Activated gamma-delta T cell (primary cell): Measurements from ENCODE around the gene IL1RAPL2.
"Not testable (repeated sequence)": the region's sequence is repeated elsewhere in the genome, so short reads cannot be mapped to it uniquely, and the experiment has no call there.

Source experiments
- DNase-seq: peaks from one replicate; lab custom pipeline; 2025; lab: John Stamatoyannopoulos, UW

IL1RAPL2 gene

DNA sequence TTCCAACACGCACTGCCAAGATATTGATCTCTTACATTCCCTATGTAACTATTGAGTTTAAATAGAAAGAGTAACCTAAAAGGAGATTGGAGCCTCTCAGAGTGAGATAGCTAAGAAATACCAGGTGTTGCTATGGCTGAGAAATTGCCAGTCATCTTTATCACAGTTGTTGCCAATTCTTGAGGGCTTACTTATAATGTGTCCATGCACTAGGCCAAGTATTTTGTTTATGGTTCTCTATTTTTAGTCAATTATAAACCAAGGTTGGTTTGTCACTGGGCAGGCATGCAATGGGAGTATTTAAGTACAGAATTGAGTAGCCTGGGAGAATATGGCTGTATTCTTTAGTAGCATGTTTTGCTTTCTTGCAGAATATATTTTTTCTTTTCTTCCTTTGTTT, 452.9 kb downstream of the IL1RAPL2 start:
- no peak for DNase-seq

DNA sequence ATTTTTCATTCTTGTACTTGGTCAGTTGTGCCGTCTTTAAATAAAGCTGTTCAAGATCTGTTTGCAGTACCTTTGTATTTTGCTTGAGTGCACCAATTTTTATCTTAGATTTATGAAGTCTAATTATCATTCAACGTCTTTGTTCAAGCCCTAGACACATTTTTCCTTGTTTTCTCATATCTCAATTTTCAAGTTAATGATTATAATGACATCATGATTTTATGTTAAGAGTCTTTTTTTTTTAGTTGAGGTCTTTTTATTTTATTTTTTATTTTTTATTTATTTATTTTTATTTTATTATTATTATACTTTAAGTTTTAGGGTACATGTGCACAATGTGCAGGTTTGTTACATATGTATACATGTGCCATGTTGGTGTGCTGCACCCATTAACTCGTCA, 463.0 kb downstream of the IL1RAPL2 start:
- DNase-seq, result not testable (repeated sequence)

DNA sequence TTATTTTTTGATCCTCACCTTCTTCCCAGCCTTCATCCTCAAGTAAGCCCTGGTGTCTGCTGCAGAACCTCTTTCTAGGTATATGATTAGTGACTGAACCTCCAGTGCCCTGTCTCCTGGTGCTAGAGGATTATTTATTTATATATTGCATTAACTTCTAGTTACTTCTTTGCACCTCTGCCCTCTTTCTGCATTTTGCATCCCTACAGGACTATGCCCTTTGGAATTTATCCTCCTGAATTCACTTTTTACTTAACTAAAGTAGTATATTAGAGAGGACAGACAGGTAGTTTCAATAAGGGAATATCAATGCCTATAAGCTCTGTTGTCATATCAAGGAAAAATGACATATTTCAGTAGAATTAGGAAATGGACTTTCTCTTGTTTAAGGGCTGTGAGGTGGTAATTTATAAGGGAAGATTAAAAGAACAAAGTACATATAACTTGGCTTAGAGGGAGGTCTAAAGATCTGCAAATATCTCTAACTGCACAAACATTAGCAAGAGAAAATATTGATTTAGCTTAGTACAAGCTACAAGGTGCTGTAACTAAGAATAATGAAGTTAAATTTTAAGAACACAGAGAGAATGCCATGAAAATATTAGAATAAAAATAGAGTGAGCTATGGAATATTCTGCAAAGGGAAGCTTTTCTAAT, 472.8 kb downstream of the IL1RAPL2 start:
- no peak for DNase-seq

DNA sequence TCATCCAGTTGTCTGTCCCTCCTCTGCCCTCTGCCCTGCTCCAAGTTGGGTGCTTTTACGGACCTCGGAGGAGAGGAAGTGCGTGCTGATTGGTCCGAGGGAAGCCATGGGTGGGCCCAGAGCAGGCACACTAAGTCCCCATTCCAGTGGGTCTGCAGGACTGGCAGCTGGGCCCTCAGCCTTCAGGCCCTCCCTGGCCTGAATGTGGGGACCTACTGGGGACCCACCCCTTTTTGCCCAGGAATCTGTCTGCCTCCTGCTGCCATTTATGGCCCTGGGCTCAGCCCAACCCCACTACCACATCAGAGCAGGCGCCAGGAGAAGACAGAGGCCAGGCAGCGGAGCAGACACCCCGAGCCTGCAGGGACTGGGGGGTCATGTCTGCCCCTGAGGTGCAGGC, 484.9 kb downstream of the IL1RAPL2 start:
- no peak for DNase-seq

DNA sequence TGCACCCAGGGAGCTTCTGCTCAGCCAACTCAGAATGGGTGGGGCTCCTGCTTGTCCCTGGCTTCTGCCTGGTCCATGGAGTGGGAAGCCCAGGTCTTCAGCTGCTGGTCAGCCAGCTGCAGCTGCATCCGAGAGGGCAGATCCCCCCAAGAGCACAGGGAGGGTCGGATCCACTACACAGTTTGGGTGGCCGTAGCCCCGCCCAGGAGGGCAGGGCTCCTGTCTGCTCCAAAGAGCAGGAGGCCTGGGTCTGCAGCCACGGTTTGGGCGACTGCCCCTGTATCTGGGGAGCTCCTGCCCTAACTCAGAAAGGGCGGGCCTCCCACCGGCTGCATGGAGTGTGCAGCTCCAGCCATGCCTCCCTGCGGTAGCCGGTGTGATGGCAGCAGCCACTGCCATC, 485.4 kb downstream of the IL1RAPL2 start:
- no peak for DNase-seq

DNA sequence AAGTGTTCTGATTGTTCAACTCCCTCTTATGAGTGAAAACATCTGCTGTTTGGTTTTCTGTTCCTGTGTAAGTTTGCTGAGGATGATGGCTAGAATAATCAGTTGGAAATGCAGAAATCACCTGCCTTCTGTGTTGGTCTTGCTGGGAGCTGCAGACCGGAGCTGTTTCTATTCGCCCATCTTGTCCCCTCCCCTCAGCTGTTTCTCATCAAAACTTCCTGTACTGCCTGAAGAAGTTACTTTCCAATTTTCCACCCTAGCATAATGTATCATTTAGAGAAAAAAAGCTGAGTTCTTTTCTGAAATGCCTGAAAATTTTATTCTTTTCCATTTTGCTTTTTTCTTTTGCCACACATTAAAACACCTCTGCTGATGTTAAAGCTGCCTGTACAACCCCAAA, 486.9 kb downstream of the IL1RAPL2 start:
- no peak for DNase-seq

DNA sequence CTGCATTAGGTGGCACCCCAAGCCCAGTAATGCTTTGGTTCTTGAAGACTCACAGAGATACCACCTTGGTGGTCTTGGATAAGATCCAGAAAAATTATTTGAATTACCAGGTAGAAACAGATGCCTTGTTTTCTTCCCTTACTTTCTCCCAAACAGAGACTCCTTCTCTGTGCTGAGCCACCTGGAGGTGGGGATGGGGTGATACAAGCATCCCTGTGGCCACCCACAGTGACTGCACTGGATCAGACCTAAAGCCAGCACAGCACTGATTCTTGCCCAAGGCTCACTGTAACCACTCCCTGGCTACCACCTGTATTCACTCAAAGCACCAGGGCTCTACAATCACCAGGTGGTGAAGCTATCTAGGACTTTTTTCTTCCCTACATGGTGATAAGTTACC, 497.7 kb downstream of the IL1RAPL2 start:
- no peak for DNase-seq

DNA sequence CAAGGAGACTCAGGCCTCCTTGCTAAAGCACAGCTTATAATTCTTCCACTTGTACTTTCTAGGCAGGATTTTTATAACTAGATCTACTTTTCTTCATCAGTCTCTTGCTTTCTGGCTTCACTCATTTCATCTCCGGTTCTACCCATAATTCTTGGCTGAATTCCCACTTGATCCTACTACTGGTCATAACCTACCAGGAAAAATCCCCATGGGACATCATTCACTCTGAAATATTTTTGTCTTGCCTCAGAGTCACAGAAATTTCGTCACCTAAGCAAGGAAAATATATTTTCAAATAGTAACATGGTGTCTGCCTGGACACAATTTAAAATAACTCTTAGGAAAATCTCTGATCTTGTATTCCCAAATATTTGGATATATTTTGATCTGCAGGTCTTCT, 532.2 kb downstream of the IL1RAPL2 start:
- DNase-seq, result no peak

DNA sequence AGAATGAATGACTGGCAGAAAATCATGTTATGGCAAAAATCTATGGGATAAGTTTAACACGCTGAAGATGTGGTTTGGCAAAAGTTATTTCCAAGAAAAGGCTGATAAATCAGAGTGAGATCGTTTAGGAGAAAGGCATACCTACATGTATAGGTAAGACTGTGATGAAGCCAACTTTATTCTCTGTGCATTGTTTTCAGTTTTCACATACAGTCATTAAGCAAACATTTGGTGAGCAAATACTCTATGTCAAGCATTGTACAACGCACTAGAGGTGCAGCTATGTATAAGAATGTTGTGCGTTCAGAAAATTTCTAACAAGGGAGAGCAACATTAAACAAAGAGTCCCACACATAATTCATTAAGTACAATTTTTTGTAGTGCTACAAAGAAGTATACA, 532.8 kb downstream of the IL1RAPL2 start:
- DNase-seq, result no peak

DNA sequence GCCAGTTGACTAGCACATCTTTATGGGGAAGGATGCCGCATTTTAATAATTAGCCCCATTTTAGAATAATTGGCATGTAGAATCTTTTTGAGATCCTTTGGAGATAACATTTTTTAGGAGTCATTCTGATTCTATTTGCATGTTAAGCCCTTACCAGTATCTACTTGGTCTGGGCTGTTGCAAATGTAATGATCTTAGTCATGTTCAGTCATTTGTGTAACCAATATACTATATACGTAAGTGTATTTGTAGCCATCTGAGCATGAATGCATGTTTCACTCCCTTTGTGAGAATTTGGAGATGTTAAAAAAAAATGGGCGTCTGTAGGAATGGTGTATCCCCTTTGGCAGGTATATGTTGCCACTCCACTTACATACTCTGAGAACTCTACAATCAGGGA, 535.4 kb downstream of the IL1RAPL2 start:
- no peak for DNase-seq

DNA sequence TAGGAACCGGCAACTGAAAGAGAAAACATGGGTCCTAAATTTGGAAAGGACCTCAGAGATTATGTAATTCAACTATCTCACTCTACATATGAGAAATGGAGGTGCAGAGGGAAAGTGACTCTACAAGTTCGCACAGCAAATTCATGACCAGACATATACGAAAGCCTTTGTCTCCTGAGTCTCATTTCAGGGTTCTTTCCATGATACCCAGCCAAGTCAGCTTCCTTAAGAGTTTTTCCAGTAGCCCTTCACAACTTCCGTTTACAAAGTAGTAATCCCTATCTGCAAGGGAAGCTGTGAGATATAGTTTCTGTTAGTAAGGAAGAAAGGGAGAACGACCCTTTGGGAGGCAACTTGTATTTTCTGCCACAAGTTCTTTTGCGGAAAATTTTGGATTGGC, 543.9 kb downstream of the IL1RAPL2 start:
- DNase-seq, result no peak

DNA sequence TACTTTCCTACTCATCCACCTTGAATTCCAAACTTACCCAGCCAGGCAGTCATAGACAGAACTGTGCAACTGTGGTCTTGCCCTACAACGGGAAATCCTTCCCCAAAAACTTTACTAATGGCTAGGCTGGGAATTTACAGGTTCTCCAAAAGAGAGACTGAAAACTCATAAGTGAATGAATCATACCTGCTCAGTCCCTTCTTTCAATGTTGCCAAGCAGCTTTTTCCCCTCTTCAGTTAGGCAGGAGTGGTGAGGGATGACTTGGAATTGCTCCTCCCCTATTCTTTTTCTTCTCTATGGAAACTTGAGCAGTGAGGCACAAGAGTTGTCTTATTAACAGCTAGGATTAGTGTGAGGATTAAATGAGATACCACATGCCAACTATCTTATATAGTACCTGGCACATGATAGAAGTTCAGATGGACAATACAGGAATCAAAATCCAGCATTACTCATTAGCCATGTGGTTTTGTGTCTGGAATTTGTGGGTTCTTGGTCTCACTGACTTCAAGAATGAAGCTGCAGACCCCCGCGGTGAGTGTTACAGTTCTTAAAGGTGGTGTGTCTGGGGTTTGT, 548.6 kb downstream of the IL1RAPL2 start:
- no peak for DNase-seq

DNA sequence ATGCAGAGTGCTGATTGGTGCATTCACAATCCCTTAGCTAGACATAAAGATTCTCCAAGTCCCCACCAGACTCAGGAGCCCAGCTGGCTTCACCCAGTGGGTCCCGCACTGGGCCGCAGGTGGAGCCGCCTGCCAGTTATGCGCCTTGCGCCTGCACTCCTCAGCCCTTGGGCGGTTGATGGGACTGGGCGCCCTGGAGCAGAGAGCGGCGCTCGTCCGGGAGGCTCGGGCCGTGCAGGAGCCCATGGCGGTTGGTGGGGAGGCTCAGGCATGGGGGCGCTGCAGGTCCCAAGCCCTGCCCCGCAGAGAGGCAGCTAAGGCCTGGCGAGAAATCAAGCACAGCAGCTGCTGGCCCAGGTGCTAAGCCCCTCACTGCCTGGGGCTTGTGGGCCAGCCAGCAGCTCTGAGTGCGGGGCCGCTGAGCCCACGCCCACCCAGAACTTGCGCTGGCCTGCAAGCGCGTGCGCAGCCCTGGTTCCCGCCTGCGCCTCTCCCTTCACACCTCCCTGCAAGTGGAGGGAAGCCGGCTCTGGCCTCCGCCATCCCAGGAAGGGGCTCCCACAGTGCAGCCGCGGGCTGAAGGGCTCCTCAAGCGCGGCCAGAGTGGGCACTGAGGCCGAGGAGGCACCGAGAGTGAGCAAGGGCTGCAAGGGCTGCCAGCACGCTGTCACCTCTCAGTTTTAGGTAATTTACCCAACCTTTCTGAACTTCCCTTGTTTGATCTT, 549.8 kb downstream of the IL1RAPL2 start:
- peak; percentile 7 for DNase-seq

DNA sequence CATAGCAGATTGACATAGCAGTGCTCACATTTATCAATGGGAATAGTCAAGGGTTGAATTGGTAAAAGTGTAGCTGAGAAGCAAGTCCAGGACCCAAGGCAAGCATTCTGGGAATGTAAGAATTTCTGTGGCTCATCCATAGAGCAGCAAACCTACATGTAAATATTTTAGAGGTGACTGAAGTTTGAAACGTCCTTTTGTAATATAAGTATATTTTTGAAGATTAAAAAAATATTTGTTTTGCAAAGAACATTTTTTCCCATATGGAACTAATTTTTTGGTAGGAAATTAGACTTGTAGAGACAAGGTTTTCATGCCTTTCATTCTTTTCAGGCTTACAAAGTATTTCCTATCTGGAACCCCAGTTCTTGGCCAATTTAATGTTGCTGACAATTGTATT, 550.5 kb downstream of the IL1RAPL2 start:
- no peak for DNase-seq

DNA sequence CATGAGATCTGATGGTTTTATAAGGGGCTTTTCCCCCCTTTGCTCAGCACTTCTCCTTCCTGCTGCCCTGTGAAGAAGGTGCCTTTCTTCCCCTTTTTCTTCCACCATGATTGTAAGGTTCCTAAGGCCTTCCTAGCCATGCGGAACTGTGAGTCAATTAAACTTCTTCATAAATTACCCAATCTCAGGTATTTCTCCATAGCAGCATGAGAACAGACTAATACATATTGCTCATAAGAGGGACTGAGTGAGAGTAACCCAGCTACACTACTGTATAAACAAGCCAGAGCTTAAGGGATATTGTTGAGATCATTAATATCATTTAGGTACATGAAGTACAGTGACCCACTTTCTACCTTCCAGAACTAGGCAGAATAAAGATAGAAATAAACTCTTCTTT, 551.6 kb downstream of the IL1RAPL2 start:
- DNase-seq, result no peak

DNA sequence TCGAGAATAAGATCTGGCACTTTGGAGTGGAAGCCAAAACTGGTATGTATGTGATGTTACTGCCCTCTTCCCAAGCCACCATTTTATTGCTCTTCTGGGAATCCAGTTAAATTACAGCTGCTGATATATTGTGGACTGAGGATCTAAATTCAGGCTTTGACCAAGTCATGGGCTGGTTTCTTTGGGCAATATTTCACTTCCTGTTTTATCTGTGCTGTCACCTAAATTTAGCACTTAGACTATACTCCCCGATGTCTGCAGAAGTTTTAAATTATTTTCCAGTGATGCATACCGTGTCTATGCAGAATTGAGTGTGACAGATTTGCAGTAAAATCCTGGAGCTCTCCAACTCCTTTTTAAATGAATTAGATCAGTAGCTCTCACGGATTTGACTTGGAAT, 554.5 kb downstream of the IL1RAPL2 start:
- no peak for DNase-seq

DNA sequence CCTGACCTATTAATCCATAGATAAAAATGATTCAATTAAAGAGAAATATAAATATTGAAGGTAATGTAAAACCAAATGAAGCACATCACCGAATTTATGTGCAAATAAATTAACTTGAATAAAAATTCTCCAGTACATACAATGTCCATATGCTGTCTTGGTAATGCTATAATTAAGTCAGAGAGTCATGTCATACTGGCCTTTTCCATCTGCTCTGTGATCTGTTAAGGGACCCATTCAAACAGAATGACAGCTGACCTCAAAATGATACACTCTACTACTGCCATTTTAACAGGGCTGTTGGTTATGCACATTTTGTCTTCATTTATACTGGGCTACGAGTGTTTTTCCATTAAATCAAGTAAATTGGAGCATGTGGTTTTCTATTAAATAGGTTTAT, 555.2 kb downstream of the IL1RAPL2 start:
- no peak for DNase-seq

DNA sequence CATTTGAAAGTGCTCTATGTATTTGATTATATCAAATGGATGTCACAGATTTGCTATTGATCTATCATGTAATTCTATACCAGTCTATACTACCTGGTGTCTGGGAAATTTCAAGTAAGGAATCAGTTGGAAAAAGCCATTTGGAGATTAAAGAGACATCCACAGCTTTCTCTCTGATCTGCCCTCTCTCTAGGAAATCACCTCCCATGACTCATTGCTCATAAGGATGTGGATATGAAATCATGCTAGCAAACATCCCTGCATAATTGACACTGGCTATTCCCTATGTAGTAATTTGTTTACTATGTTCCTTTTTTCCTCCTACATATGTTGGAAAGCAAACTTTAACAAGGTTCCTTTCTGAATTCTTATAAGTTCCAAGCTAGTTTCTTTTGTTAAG, 560.2 kb downstream of the IL1RAPL2 start:
- DNase-seq, result no peak

DNA sequence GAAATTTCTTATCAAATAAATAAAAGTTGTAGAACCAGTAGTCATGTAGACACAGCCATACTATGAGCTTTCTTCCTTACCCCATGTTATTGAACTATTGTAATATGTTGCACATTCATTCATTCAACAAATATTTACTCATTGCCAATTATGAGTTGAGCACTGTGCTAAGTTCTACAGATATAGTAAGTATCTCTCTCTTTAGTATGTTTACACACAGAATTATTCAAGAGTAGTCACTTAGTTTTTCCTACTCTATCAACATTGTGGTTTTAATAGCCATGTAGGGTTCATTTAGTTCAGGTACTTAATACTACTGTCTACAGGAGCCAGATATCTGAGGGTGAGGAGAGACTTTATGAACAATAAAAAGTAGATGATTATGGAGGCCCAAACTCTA, 568.3 kb downstream of the IL1RAPL2 start:
- no peak for DNase-seq

DNA sequence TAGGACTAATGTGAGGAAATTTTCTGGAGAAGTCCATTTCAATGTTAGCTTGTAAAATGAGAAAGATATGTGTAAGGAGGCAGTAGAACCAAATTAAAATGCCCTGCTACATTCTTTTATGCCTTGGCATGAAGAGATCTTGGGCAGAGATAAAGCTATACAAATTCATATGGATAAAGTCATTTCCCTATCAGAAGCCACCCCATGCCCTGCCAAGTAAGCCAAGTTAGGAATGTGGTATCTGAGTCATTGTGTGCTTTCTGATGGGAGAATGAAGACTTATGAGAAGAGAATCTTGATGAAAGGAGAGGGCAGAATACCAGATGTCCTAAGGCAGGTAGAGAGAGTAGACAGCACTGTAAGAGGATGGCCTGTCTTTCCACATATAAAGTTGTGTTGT, 570.8 kb downstream of the IL1RAPL2 start:
- no peak for DNase-seq

DNA sequence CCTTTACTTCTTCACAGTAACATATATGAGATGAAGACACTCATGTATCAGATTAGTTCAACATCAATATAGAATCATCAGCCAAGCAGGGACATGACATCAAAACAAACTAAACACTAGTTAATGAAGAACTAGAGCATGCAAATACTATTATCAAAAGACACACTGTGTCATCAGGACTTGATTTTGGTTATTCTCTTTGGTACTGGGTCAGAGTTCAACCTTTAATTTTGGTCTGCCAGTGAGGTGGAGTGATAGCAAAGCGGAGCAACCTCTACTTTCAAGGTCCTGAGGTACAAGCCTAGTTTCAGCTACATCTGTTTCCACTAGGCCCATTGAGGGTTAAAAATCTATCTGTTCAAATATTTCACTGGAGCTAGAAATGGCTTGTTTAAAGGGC, 584.0 kb downstream of the IL1RAPL2 start:
- DNase-seq, result no peak

DNA sequence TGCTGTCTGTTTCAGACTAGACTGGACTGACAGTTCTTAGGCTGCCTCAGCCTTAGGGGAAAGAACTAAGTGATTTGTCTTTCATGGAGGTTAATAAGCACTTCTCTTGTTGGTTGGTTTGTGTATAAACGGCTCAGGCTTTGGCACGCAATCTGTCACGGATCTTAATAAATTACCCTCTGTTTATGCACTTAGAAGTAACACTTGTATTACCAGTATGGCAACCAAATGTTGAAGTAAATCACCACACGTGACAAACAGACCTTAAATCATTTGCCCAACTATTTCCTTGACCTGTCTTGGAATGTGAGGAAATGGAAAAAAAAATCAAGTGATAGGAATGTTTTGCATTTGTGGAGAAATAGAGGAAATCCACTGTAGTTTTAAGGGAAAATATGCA, 584.6 kb downstream of the IL1RAPL2 start:
- DNase-seq, result no peak

DNA sequence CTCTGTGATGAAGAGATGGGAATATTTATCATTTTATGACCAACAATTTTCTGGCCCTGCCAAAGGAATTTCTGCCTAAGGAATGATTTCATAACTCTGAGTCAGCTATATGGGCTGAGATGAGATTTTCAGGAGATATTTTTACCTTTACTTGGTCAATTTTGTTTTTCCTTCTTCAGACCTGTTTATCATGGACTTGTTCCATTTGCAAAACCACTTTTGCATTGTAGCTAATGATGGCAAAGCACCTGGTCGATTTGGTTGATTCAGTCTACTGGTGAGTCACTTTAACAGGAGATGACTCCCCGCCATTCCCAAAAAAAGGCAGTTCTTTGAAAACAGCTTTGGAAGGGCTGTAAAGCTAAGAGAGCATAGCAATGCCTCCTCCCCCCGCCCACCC, 601.2 kb downstream of the IL1RAPL2 start:
- DNase-seq, result no peak

DNA sequence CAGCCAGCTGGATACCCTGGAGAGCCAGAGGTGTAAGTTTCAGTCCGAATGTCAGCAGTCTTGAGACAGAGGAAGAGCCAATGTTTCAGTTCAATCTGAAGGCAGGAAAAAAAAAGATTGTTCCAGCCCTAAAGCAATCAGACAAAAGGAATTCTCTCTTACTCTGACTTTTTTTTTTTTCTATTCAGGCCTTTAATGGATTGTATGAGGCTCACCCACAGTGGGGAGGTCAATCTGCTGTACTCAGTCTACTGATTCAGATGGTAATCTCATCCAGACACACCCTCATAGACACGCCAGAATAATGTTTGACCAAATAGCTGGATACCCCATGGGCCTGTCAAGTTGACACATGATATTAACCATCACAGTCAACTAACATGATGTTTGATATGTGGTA, 602.6 kb downstream of the IL1RAPL2 start:
- no peak for DNase-seq
